Spinal cord (tissue), 4 donors: Measurements from ENCODE around the gene FUT2. TPM values are rescaled to one million over a fixed set of nuclear protein-coding genes. Genes with fewer than 3 reads are reported as not detected.

Source experiments
- polyA plus RNA-seq, 2 donors: library from polyadenylated mRNA; unstranded; fragments of 120-200 nt; gene quantifications; one replicate each; pipeline ENCODE4 v1.2.1, GENCODE V29; 2013; ENCODE audit not compliant: insufficient read length in 2 of 2
- total RNA-seq, 2 donors: library from RNA; depleted of rRNA in 1 of 2; stranded (reverse); fragments of 120-200 nt in 1 of 2; fragments of >200 nt in 1 of 2; gene quantifications; one replicate each; pipeline versions ENCODE4 v1.2.3 to v1.2.4, GENCODE V29; 2013 to 2014

The FUT2 gene
- total and polyA plus RNA-seq, 4 donors, result 2.1 to 6.7 TPM; not detected in 2

Other genes starting within 250 kb of the FUT2 start
- gene GRWD1, start 250.0 kb upstream of the FUT2 start, total RNA-seq, result 10 to 100 TPM; 10.5 to 23.4 TPM
- 10 to 100 TPM; 22.0 to 29.9 TPM for gene GRWD1, start 250.0 kb upstream of the FUT2 start, polyA plus RNA-seq
- gene KCNJ14, start 240.4 kb upstream of the FUT2 start, total RNA-seq, result 1 to 10 TPM in 1 of 2 donors, under 1 TPM in 1; 0.61 to 1.4 TPM
- gene KCNJ14, start 240.4 kb upstream of the FUT2 start, polyA plus RNA-seq, result 1 to 10 TPM; 1.2 to 2.1 TPM
- gene CYTH2, start 226.6 kb upstream of the FUT2 start, total RNA-seq, result 10 to 100 TPM; 29.9 to 49.8 TPM
- gene CYTH2, start 226.6 kb upstream of the FUT2 start, polyA plus RNA-seq, result 100 to 1,000 TPM in 1 of 2 donors, 10 to 100 TPM in 1; 98.0 to 109 TPM
- 10 to 100 TPM in 1 of 2 donors, 1 to 10 TPM in 1; 8.8 to 10.8 TPM for gene LMTK3, start 184.1 kb upstream of the FUT2 start, total RNA-seq
- 10 to 100 TPM; 65.8 to 76.5 TPM for gene LMTK3, start 184.1 kb upstream of the FUT2 start, polyA plus RNA-seq
- under 1 TPM in 1 of 2 donors, not detected in 1; 0.39 TPM for gene SULT2B1, start 143.8 kb upstream of the FUT2 start, total RNA-seq
- gene SULT2B1, start 143.8 kb upstream of the FUT2 start, polyA plus RNA-seq, result under 1 TPM; 0.48 to 0.90 TPM
- gene SPACA4, start 89.2 kb upstream of the FUT2 start, total RNA-seq, result not detected
- under 1 TPM in 1 of 2 donors, not detected in 1; 0.54 TPM for gene SPACA4, start 89.2 kb upstream of the FUT2 start, polyA plus RNA-seq
- under 1 TPM in 1 of 2 donors, not detected in 1; 0.61 TPM for gene FAM83E, start 80.9 kb upstream of the FUT2 start, total RNA-seq
- under 1 TPM; 0.13 to 0.45 TPM for gene FAM83E, start 80.9 kb upstream of the FUT2 start, polyA plus RNA-seq
- 1,000 to 10,000 TPM in 1 of 2 donors, 100 to 1,000 TPM in 1; 747 to 1,623 TPM for gene RPL18, start 76.8 kb upstream of the FUT2 start, total RNA-seq
- gene RPL18, start 76.8 kb upstream of the FUT2 start, polyA plus RNA-seq, result 1,000 to 10,000 TPM; 1,019 to 1,048 TPM
- gene SPHK2, start 76.5 kb upstream of the FUT2 start, total RNA-seq, result 10 to 100 TPM; 10.2 to 11.6 TPM
- 10 to 100 TPM; 36.6 to 39.3 TPM for gene SPHK2, start 76.5 kb upstream of the FUT2 start, polyA plus RNA-seq
- gene DBP, start 58.6 kb upstream of the FUT2 start, total RNA-seq, result 10 to 100 TPM in 1 of 2 donors, 1 to 10 TPM in 1; 6.2 to 16.6 TPM
- 10 to 100 TPM; 14.0 to 16.2 TPM for gene DBP, start 58.6 kb upstream of the FUT2 start, polyA plus RNA-seq
- gene CA11, start 49.8 kb upstream of the FUT2 start, total RNA-seq, result 10 to 100 TPM; 13.3 to 64.7 TPM
- gene CA11, start 49.8 kb upstream of the FUT2 start, polyA plus RNA-seq, result 10 to 100 TPM; 53.6 to 71.7 TPM
- gene NTN5, start 23.0 kb upstream of the FUT2 start, total RNA-seq, result 1 to 10 TPM in 1 of 2 donors, under 1 TPM in 1; 0.10 to 1.2 TPM
- gene NTN5, start 23.0 kb upstream of the FUT2 start, polyA plus RNA-seq, result 1 to 10 TPM in 1 of 2 donors, under 1 TPM in 1; 0.63 to 2.3 TPM
- gene MAMSTR, start 23.8 kb downstream of the FUT2 start, total RNA-seq, result 1 to 10 TPM in 1 of 2 donors, under 1 TPM in 1; 0.89 to 2.4 TPM
- 1 to 10 TPM; 4.1 to 6.6 TPM for gene MAMSTR, start 23.8 kb downstream of the FUT2 start, polyA plus RNA-seq
- 10 to 100 TPM in 1 of 2 donors, 1 to 10 TPM in 1; 2.9 to 11.9 TPM for gene RASIP1, start 44.6 kb downstream of the FUT2 start, total RNA-seq
- gene RASIP1, start 44.6 kb downstream of the FUT2 start, polyA plus RNA-seq, result 10 to 100 TPM in 1 of 2 donors, 1 to 10 TPM in 1; 8.1 to 11.9 TPM
- under 1 TPM in 1 of 2 donors, not detected in 1; 0.10 TPM for gene IZUMO1, start 50.9 kb downstream of the FUT2 start, total RNA-seq
- 1 to 10 TPM in 1 of 2 donors, under 1 TPM in 1; 0.41 to 1.2 TPM for gene IZUMO1, start 50.9 kb downstream of the FUT2 start, polyA plus RNA-seq
- 1 to 10 TPM; 1.9 to 4.4 TPM for gene FUT1, start 56.7 kb downstream of the FUT2 start, total RNA-seq
- gene FUT1, start 56.7 kb downstream of the FUT2 start, polyA plus RNA-seq, result 1 to 10 TPM; 2.9 to 3.5 TPM
- gene FGF21, start 59.6 kb downstream of the FUT2 start, total RNA-seq, result not detected
- gene FGF21, start 59.6 kb downstream of the FUT2 start, polyA plus RNA-seq, result not detected
- 10 to 100 TPM; 14.6 to 39.5 TPM for gene BCAT2, start 115.1 kb downstream of the FUT2 start, total RNA-seq
- gene BCAT2, start 115.1 kb downstream of the FUT2 start, polyA plus RNA-seq, result 10 to 100 TPM; 26.5 to 36.6 TPM
- gene HSD17B14, start 140.5 kb downstream of the FUT2 start, total RNA-seq, result 10 to 100 TPM in 1 of 2 donors, 1 to 10 TPM in 1; 6.9 to 25.5 TPM
- gene HSD17B14, start 140.5 kb downstream of the FUT2 start, polyA plus RNA-seq, result 10 to 100 TPM; 15.7 to 19.4 TPM
- 10 to 100 TPM; 11.6 to 32.3 TPM for gene PLEKHA4, start 172.6 kb downstream of the FUT2 start, total RNA-seq
- 10 to 100 TPM; 17.3 to 43.0 TPM for gene PLEKHA4, start 172.6 kb downstream of the FUT2 start, polyA plus RNA-seq
- 10 to 100 TPM; 30.6 to 42.5 TPM for gene PPP1R15A, start 176.4 kb downstream of the FUT2 start, total RNA-seq
- gene PPP1R15A, start 176.4 kb downstream of the FUT2 start, polyA plus RNA-seq, result 10 to 100 TPM; 26.6 to 33.4 TPM
- under 1 TPM; 0.20 to 0.50 TPM for gene TULP2, start 202.8 kb downstream of the FUT2 start, total RNA-seq
- 1 to 10 TPM in 1 of 2 donors, under 1 TPM in 1; 0.84 to 1.4 TPM for gene TULP2, start 202.8 kb downstream of the FUT2 start, polyA plus RNA-seq
- 100 to 1,000 TPM in 1 of 2 donors, 10 to 100 TPM in 1; 94.4 to 149 TPM for gene NUCB1, start 204.3 kb downstream of the FUT2 start, total RNA-seq
- 100 to 1,000 TPM; 166 to 213 TPM for gene NUCB1, start 204.3 kb downstream of the FUT2 start, polyA plus RNA-seq
- gene DHDH, start 237.7 kb downstream of the FUT2 start, total RNA-seq, result 1 to 10 TPM in 1 of 2 donors, under 1 TPM in 1; 0.59 to 1.4 TPM
- 1 to 10 TPM; 2.7 to 4.6 TPM for gene DHDH, start 237.7 kb downstream of the FUT2 start, polyA plus RNA-seq